HCT116 (cell line): ENCODE results near the gene CLTC. TPM values are rescaled to one million over a fixed set of nuclear protein-coding genes. Genes with fewer than 3 reads are reported as not detected.

ENCODE experiments used
- ATAC-seq: fragments of 200-7000 bp; cut with Tn5 transposase; 2 replicates; pipeline ENCODE4 v1.9.1; 2020; ENCODE audit warnings: mild to moderate bottlenecking, moderate library complexity
- BruUV-seq: library from RNA; stranded (reverse); fragments of 400-500 nt; replicated peaks from 2 replicates; lab custom pipeline; 2021; lab: Mats Ljungman, UMichigan
- CTCF ChIA-PET: fragments of 300-600 bp; sonication (Branson Sonifier 250); formaldehyde crosslinking; loops from one replicate; lab custom pipeline; 2021; ENCODE audit warnings: antibody characterized with exemption; lab: Charles Lee
- POLR2A ChIA-PET: fragments of 300-600, 350-600 bp; sonication (Branson Sonifier 250); formaldehyde crosslinking; loops from one replicate; lab custom pipeline; 2021; ENCODE audit warnings: antibody characterized with exemption; lab: Charles Lee
- RAD21 ChIA-PET, 2 experiments: fragments of 300-600 bp; sonication (Branson Sonifier 250); formaldehyde crosslinking; loops; one replicate each; lab custom pipeline; 2023; ENCODE audit warnings: low total read pairs in 2 of 2; ENCODE audit not compliant: uncharacterized antibody in 2 of 2, unreplicated experiment in 2 of 2, low non-redundant PET in 1 of 2; lab: Charles Lee
- DNase-seq: peaks from one replicate; pipeline ENCODE4 v3.0.0-alpha.2; 2010; ENCODE audit warnings: low read depth, low spot score
- H2AFZ ChIP-seq: fragments of 200-600 bp; shearing (Covaris generic), sonication (generic); 2 replicates; pipeline ENCODE4 v1.6.1; 2017; ENCODE audit warnings: low read depth, mixed run types, mixed read lengths, antibody characterized with exemption, low read length; ENCODE audit not compliant: poor library complexity, severe bottlenecking
- H3K27ac ChIP-seq: 2 replicates; pipeline ENCODE4 v1.5.1; 2012; ENCODE audit warnings: low read depth, low read length
- H3K27me3 ChIP-seq: fragments of 200-600 bp; sonication (generic); 2 replicates; pipeline ENCODE4 v1.6.1; 2016; ENCODE audit warnings: mixed run types, low read length, mixed read lengths; ENCODE audit not compliant: insufficient read depth
- H3K36me3 ChIP-seq, 2 experiments: fragments of 200-500 bp in 1 of 2; fragments of 200-600 bp in 1 of 2; sonication (Bioruptor generic) in 1 of 2; sonication (generic) in 1 of 2; 2 replicates each; pipeline versions ENCODE4 v1.5.1 to v1.6.1; 2014 to 2016; ENCODE audit warnings: low read length in 2 of 2, inconsistent platforms in 1 of 2, mixed read lengths in 1 of 2, mixed run types in 1 of 2; ENCODE audit not compliant: insufficient read depth in 2 of 2, control insufficient read depth in 1 of 2
- H3K4me1 ChIP-seq, 2 experiments: fragments of 200-600 bp in 1 of 2; sonication (generic) in 1 of 2; 2 replicates each; pipeline versions ENCODE4 v1.5.1 to v1.6.1; 2012 to 2017; ENCODE audit warnings: low read length in 2 of 2, inconsistent platforms in 1 of 2, mild to moderate bottlenecking in 1 of 2, mixed read lengths in 1 of 2, mixed run types in 1 of 2, moderate library complexity in 1 of 2; ENCODE audit not compliant: insufficient read depth in 2 of 2, control insufficient read depth in 1 of 2
- H3K4me2 ChIP-seq: fragments of 200-600 bp; sonication (generic); 2 replicates; pipeline ENCODE4 v1.6.1; 2017; ENCODE audit warnings: mixed run types, low read length, mixed read lengths
- H3K4me3 ChIP-seq, 2 experiments: fragments of 200-600 bp in 1 of 2; sonication (generic) in 1 of 2; replicated peaks in 1 of 2; 2 replicates each; pipeline ENCODE4 v1.5.1; 2011 to 2016; ENCODE audit warnings: low read length in 2 of 2, control low read depth in 1 of 2, low read depth in 1 of 2, mild to moderate bottlenecking in 1 of 2, mixed read lengths in 1 of 2, mixed run types in 1 of 2
- H3K79me2 ChIP-seq: fragments of 200-600 bp; sonication (generic); 2 replicates; pipeline ENCODE4 v1.6.1; 2017; ENCODE audit warnings: mild to moderate bottlenecking, mixed run types, low read length, moderate library complexity, mixed read lengths; ENCODE audit not compliant: insufficient read depth
- H3K9ac ChIP-seq: fragments of 200-600 bp; sonication (generic); 2 replicates; pipeline ENCODE4 v1.6.1; 2016; ENCODE audit warnings: low read length, mixed read lengths
- H3K9me2 ChIP-seq: fragments of 200-600 bp; sonication (generic), shearing (Covaris generic); 2 replicates; pipeline ENCODE4 v1.6.1; 2017; ENCODE audit warnings: mixed run types, mild to moderate bottlenecking, moderate library complexity; ENCODE audit not compliant: insufficient read depth
- H3K9me3 ChIP-seq, 2 experiments: fragments of 200-500 bp in 1 of 2; fragments of 200-600 bp in 1 of 2; sonication (Bioruptor generic) in 1 of 2; sonication (generic) in 1 of 2; 2 replicates each; pipeline ENCODE4 v1.6.1; 2014 to 2017; ENCODE audit warnings: low read length in 2 of 2, mixed read lengths in 2 of 2, inconsistent platforms in 1 of 2, low read depth in 1 of 2, mild to moderate bottlenecking in 1 of 2, mixed run types in 1 of 2, moderate library complexity in 1 of 2; ENCODE audit not compliant: control insufficient read depth in 1 of 2, insufficient read depth in 1 of 2
- H4K20me1 ChIP-seq: fragments of 200-600 bp; sonication (generic), shearing (Covaris generic); 2 replicates; pipeline ENCODE4 v1.6.1; 2017; ENCODE audit warnings: mixed run types, mild to moderate bottlenecking, moderate library complexity; ENCODE audit not compliant: insufficient read depth
- CBX3 ChIP-seq: IDR thresholded peaks from 2 replicates; pipeline ENCODE4 v1.6.1; 2012; ENCODE audit warnings: low read depth
- EGR1 ChIP-seq: IDR thresholded peaks from 2 replicates; pipeline ENCODE4 v1.6.1; 2012; ENCODE audit warnings: low read depth
- POLR2A ChIP-seq: IDR thresholded peaks from 2 replicates; pipeline ENCODE4 v1.7.0; 2011; ENCODE audit warnings: borderline replicate concordance; ENCODE audit not compliant: insufficient read depth, insufficient read length; ENCODE audit errors: extremely low read depth
- POLR2AphosphoS5 ChIP-seq: IDR thresholded peaks from 2 replicates; pipeline ENCODE4 v1.6.1; 2011; ENCODE audit warnings: mild to moderate bottlenecking, low read depth, low read length, moderate library complexity
- TCF7L2 ChIP-seq: IDR thresholded peaks from 2 replicates; pipeline ENCODE4 v1.7.0; 2011; ENCODE audit warnings: borderline replicate concordance, inconsistent platforms; ENCODE audit not compliant: insufficient read depth, insufficient read length; ENCODE audit errors: extremely low read depth
- YY1 ChIP-seq: IDR thresholded peaks from 2 replicates; pipeline ENCODE4 v1.6.1; 2011; ENCODE audit warnings: low read length, low read depth, moderate library complexity, mild to moderate bottlenecking; ENCODE audit not compliant: insufficient replicate concordance; ENCODE audit errors: extremely low read depth
- ZFX ChIP-seq: fragments of 450-650 bp; IDR thresholded peaks from 2 replicates; pipeline ENCODE4 v1.6.1; 2017
- ZNF274 ChIP-seq: fragments of 200-500 bp; sonication (Bioruptor generic); IDR thresholded peaks from 2 replicates; pipeline ENCODE4 v1.6.1; 2014; ENCODE audit warnings: mild to moderate bottlenecking, low read depth, low read length, inconsistent platforms
- intact Hi-C: fragments of 100-400 bp; cut with micrococcal nuclease; formaldehyde crosslinking; loops from 2 replicates; pipeline ENCODE4 v1.10.0; 2022
- total RNA-seq: library from RNA; stranded (reverse); gene quantifications from one replicate; pipeline ENCODE4 v1.2.1, GENCODE V29; 2021; ENCODE audit not compliant: unreplicated experiment

Gene CLTC
- total RNA-seq, 1 experiment from 2014 or later: 351 TPM

DNA sequence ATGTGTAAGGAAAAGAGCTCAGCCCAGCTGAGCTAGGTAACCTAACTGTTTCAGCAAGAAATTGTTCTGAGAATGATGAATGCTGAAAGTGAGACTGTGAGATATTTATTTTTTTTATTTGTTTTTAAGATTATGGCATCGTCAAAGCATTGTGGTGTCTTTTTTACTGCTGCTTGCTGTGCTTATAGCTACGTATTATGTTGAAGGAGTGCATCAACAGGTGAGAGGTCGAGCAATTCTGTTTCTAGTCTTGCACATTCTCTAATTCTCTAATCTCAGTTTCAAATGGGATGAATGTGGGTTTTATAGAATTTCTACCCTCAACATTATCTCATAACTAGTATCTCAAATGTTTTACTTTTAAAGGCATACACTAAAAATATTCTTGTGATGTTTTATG is 117.6 kb downstream of the CLTC start:
- Histone ChIP-seq H3K9me3 (no peaks in the 10 kb centered on the region), H3K27me3 (no peaks in the 10 kb centered on the region), H3K27ac (no peak overlapping the region), H4K20me1 (no peaks in the 10 kb centered on the region), H3K4me2 (no peak overlapping the region), H3K79me2 (peaks cover 12% of the 10 kb centered on the region; the same call in 1 of the 2 replicates), H3K4me1 (no peaks in the 10 kb centered on the region), H2AFZ (no peak overlapping the region), H3K9me2 (no peaks in the 10 kb centered on the region), H3K9ac (no peak overlapping the region), H3K4me3 (no peak overlapping the region), H3K36me3 (peaks cover 6 to 10% of the 10 kb centered on the region in 2 experiments; a peak in 2 of 4 replicates)
- RAD21 ChIA-PET: interaction anchor here in 1 of 2 experiments (0.6 kb wide), 1 partner anchor 157 kb away, joined by 4 read pairs; no protein-coding TSS in a partner anchor
- TF ChIP-seq EGR1: no peak
- no peak for TF ChIP-seq TCF7L2
- no peak for TF ChIP-seq ZNF274
- no peak for ATAC-seq
- POLR2A ChIA-PET: no interaction called here
- CTCF ChIA-PET: interaction anchor here (0.6 to 1.2 kb wide), 2 partner anchors 11 to 17 kb away, joined by 3 read pairs; no protein-coding TSS in a partner anchor
- DNase-seq: no peak
- no TSS peak for BruUV-seq
- intact Hi-C loops: no loop called here

DNA sequence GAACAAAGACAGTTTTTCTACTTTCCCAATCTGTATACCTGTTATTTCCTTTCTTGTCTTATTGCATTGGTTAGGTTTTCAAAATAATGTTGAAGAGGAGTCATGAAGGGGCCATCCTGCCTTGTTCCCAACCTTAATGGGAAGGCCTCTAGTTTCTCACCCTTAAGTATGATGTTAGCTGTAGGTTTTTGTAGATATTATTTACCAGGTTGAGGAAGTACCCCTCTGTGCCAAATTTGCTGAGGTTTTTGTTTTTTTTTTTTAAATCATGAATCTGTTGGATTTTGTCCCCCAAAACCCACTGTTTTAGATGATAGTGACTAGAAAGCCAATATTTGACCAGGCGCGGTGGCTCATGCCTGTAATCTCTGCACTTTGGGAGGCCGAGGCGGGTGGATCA is 124.1 kb downstream of the CLTC start:
- no peaks in the 10 kb centered on the region for H3K27me3 ChIP-seq
- H3K27ac ChIP-seq: no peak overlapping the region
- ATAC-seq: no peak
- intact Hi-C loops: no loop called here
- peaks cover 0 to 14% of the 10 kb centered on the region in 2 experiments; a peak in 2 of 4 replicates for H3K36me3 ChIP-seq
- no TSS peak for BruUV-seq
- TF ChIP-seq POLR2AphosphoS5 (no peak), CBX3 (no peak), ZFX (no peak), POLR2A (no peak), EGR1 (no peak), ZNF274 (no peak), YY1 (no peak)
- TF ChIP-seq, all 23 proteins: peak for 0
- no peak overlapping the region for H3K4me3 ChIP-seq
- peaks cover 11 to 13% of the 10 kb centered on the region in 2 experiments for H3K4me1 ChIP-seq
- peaks cover 3% of the 10 kb centered on the region; the same call in 1 of the 2 replicates for H3K79me2 ChIP-seq
- DNase-seq: no peak
- H3K9me3 ChIP-seq: no peaks in the 10 kb centered on the region
- no peak overlapping the region for H3K4me2 ChIP-seq
- CTCF ChIA-PET: interaction anchor here (5.4 kb wide), 1 partner anchor 114 kb away, joined by 57 read pairs; no protein-coding TSS in a partner anchor
- RAD21 ChIA-PET: no interaction called here
- POLR2A ChIA-PET: no interaction called here
- no peak overlapping the region for H3K9ac ChIP-seq
- no peak overlapping the region for H2AFZ ChIP-seq
- no peaks in the 10 kb centered on the region for H4K20me1 ChIP-seq
- H3K9me2 ChIP-seq: no peaks in the 10 kb centered on the region
